ENCODE results near the gene RBM7. TPM values are rescaled to one million over a fixed set of nuclear protein-coding genes. Genes with fewer than 3 reads are reported as not detected.

Gene RBM7
- total and polyA plus RNA-seq, 2 of the 13 experiments (the other 11 are each of a cell fraction or from before 2014, with no cell fraction given) = 30.5 to 32.3 TPM

DNA sequence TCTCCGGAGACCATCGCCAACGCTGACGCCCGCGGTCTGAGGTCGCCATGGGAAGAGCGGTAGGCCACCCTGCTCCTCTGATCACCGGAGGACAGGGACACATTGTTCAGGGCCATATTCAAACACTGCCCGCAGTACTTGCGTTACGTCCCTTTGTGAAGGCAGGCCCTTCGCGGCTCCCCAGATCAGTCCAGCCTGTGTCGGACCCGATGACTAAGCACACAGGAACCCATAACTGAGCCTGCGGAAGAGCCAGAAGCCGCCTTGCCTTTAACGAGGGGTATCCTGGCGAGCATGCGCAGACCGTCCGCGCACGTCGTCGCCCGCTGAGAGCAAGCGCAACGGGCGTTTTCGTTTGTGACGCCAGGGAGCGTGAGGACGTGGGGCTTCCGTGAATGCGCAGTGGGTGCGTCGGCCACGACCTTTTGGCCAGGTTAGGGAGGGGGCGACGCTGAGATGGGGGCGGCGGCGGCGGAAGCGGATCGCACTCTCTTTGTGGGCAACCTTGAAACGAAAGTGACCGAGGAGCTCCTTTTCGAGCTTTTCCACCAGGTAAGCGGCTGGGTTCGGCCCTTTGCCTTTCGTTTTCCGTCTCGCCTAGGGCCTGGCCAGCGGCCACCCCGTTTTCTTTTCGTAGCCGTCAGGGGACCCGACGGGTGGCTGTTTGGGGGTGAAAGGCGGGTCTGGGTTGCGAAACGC is at the start of gene RBM7, which contains the start of gene C11orf71 (continued):
- peak; percentile 90; the same call in 1 of the 2 replicates for TF ChIP-seq ZNF33B (CRISPR knock-in tag; IDR thresholded peaks at IDR 0.05)
- peak; percentile 90 for TF ChIP-seq ATF1 (CRISPR knock-in tag; IDR thresholded peaks at IDR 0.05)
- TF ChIP-seq, protein P1, sequence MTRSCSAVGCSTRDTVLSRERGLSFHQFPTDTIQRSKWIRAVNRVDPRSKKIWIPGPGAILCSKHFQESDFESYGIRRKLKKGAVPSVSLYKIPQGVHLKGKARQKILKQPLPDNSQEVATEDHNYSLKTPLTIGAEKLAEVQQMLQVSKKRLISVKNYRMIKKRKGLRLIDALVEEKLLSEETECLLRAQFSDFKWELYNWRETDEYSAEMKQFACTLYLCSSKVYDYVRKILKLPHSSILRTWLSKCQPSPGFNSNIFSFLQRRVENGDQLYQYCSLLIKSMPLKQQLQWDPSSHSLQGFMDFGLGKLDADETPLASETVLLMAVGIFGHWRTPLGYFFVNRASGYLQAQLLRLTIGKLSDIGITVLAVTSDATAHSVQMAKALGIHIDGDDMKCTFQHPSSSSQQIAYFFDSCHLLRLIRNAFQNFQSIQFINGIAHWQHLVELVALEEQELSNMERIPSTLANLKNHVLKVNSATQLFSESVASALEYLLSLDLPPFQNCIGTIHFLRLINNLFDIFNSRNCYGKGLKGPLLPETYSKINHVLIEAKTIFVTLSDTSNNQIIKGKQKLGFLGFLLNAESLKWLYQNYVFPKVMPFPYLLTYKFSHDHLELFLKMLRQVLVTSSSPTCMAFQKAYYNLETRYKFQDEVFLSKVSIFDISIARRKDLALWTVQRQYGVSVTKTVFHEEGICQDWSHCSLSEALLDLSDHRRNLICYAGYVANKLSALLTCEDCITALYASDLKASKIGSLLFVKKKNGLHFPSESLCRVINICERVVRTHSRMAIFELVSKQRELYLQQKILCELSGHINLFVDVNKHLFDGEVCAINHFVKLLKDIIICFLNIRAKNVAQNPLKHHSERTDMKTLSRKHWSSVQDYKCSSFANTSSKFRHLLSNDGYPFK (CRISPR knock-in tag; IDR thresholded peaks at IDR 0.05; ENCODE audit: borderline replicate concordance) = peak; percentile 85; the same call in 1 of the 2 replicates
- TF ChIP-seq, protein P2, sequence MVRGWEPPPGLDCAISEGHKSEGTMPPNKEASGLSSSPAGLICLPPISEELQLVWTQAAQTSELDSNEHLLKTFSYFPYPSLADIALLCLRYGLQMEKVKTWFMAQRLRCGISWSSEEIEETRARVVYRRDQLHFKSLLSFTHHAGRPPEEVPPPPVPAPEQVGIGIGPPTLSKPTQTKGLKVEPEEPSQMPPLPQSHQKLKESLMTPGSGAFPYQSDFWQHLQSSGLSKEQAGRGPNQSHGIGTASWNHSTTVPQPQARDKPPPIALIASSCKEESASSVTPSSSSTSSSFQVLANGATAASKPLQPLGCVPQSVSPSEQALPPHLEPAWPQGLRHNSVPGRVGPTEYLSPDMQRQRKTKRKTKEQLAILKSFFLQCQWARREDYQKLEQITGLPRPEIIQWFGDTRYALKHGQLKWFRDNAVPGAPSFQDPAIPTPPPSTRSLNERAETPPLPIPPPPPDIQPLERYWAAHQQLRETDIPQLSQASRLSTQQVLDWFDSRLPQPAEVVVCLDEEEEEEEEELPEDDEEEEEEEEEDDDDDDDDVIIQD (CRISPR knock-in tag; IDR thresholded peaks at IDR 0.05; ENCODE audit: low read depth) = peak; percentile 87
- TF ChIP-seq, protein P3, sequence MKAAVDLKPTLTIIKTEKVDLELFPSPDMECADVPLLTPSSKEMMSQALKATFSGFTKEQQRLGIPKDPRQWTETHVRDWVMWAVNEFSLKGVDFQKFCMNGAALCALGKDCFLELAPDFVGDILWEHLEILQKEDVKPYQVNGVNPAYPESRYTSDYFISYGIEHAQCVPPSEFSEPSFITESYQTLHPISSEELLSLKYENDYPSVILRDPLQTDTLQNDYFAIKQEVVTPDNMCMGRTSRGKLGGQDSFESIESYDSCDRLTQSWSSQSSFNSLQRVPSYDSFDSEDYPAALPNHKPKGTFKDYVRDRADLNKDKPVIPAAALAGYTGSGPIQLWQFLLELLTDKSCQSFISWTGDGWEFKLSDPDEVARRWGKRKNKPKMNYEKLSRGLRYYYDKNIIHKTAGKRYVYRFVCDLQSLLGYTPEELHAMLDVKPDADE (CRISPR knock-in tag; IDR thresholded peaks at IDR 0.05) = 0 out of 2 replicates have a peak, but pooled peaks have one; percentile 70
- no peak for TF ChIP-seq CENPT (CRISPR knock-in tag; IDR thresholded peaks at IDR 0.05; ENCODE audit: low read depth)
- peak; percentile 63 for TF ChIP-seq ZNF605 (CRISPR knock-in tag; IDR thresholded peaks at IDR 0.05)
- TF ChIP-seq, protein P4, sequence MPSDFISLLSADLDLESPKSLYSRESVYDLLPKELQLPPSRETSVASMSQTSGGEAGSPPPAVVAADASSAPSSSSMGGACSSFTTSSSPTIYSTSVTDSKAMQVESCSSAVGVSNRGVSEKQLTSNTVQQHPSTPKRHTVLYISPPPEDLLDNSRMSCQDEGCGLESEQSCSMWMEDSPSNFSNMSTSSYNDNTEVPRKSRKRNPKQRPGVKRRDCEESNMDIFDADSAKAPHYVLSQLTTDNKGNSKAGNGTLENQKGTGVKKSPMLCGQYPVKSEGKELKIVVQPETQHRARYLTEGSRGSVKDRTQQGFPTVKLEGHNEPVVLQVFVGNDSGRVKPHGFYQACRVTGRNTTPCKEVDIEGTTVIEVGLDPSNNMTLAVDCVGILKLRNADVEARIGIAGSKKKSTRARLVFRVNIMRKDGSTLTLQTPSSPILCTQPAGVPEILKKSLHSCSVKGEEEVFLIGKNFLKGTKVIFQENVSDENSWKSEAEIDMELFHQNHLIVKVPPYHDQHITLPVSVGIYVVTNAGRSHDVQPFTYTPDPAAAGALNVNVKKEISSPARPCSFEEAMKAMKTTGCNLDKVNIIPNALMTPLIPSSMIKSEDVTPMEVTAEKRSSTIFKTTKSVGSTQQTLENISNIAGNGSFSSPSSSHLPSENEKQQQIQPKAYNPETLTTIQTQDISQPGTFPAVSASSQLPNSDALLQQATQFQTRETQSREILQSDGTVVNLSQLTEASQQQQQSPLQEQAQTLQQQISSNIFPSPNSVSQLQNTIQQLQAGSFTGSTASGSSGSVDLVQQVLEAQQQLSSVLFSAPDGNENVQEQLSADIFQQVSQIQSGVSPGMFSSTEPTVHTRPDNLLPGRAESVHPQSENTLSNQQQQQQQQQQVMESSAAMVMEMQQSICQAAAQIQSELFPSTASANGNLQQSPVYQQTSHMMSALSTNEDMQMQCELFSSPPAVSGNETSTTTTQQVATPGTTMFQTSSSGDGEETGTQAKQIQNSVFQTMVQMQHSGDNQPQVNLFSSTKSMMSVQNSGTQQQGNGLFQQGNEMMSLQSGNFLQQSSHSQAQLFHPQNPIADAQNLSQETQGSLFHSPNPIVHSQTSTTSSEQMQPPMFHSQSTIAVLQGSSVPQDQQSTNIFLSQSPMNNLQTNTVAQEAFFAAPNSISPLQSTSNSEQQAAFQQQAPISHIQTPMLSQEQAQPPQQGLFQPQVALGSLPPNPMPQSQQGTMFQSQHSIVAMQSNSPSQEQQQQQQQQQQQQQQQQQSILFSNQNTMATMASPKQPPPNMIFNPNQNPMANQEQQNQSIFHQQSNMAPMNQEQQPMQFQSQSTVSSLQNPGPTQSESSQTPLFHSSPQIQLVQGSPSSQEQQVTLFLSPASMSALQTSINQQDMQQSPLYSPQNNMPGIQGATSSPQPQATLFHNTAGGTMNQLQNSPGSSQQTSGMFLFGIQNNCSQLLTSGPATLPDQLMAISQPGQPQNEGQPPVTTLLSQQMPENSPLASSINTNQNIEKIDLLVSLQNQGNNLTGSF (CRISPR knock-in tag; IDR thresholded peaks at IDR 0.05) = peak; percentile 13; the same call in 1 of the 2 replicates
- TF ChIP-seq ZNF496 (CRISPR knock-in tag; IDR thresholded peaks at IDR 0.05; ENCODE audit: insufficient replicate concordance) = no peak
- no peak for TF ChIP-seq MATR3 (CRISPR knock-in tag; IDR thresholded peaks at IDR 0.05)
- TF ChIP-seq KLF11 (CRISPR knock-in tag; IDR thresholded peaks at IDR 0.05) = no peak; the same call in 1 of the 2 replicates
- TF ChIP-seq, protein P5, sequence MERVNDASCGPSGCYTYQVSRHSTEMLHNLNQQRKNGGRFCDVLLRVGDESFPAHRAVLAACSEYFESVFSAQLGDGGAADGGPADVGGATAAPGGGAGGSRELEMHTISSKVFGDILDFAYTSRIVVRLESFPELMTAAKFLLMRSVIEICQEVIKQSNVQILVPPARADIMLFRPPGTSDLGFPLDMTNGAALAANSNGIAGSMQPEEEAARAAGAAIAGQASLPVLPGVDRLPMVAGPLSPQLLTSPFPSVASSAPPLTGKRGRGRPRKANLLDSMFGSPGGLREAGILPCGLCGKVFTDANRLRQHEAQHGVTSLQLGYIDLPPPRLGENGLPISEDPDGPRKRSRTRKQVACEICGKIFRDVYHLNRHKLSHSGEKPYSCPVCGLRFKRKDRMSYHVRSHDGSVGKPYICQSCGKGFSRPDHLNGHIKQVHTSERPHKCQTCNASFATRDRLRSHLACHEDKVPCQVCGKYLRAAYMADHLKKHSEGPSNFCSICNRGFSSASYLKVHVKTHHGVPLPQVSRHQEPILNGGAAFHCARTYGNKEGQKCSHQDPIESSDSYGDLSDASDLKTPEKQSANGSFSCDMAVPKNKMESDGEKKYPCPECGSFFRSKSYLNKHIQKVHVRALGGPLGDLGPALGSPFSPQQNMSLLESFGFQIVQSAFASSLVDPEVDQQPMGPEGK (CRISPR knock-in tag; IDR thresholded peaks at IDR 0.05) = peak; percentile 99
- 0 out of 2 replicates have a peak, but pooled peaks have one; percentile 24 for TF ChIP-seq RFX5 (IDR thresholded peaks at IDR 0.05; ENCODE audit: low read depth, low read length)
